ENCODE results near the gene RBM20. TPM values are rescaled to one million over a fixed set of nuclear protein-coding genes. Genes with fewer than 3 reads are reported as not detected.

Gene RBM20
- total and polyA plus RNA-seq, 2 of the 4 experiments (the other 2 are of a cell fraction), result under 0.01 to 0.15 TPM

GRCh38 chr10:110651044-110651958, 7.2 kb downstream of the RBM20 start:
- H3K9me1 ChIP-seq (ENCODE audit: insufficient read depth, low read length), result no peaks in the 10 kb centered on the region
- no peaks in the 10 kb centered on the region; the same call in 1 of the 2 replicates for H4K20me1 ChIP-seq (ENCODE audit: insufficient read depth, low read length)
- H3K79me1 ChIP-seq (ENCODE audit: low read depth in 1 of 2, low read length in 2 of 2), result no peaks in the 10 kb centered on the region
- H2BK15ac ChIP-seq (ENCODE audit: low read depth, low read length), result no peak overlapping the region
- peak overlapping the region; percentile 14 for H3K4me2 ChIP-seq (ENCODE audit: low read depth, low read length)
- ChIA-PET POLR2A (ENCODE audit: unreplicated experiment) (no interaction called here), CTCF (interaction anchor here (1.1 kb wide), 1 partner anchor 21 kb away, joined by 7 read pairs; no protein-coding TSS in a partner anchor)
- intact Hi-C loops (cut with micrococcal nuclease) (no loop called here), in situ Hi-C loops (cut with MboI; ENCODE audit: low sequenced_read_pairs) (no loop called here), dilution Hi-C loops (cut with HindIII; ENCODE audit: low sequenced_read_pairs, unreplicated experiment) (no loop called here)
- peak overlapping the region; percentile 3; the same call in 1 of the 2 replicates for H3K4me3 ChIP-seq (ENCODE audit: insufficient read depth, low read depth, low read length)
- 0% methylated on average over 7 of the region's 12 CpGs; no CpG with 5 or more reads in 1 of the 2 experiments for WGBS, 2 experiments (ENCODE audit: extremely low coverage in 2 of 2, insufficient read length in 1 of 2)
- no peak overlapping the region for H3K56ac ChIP-seq (ENCODE audit: extremely low read depth, insufficient read depth, low read length)
- peak overlapping the region; percentile 18; the same call in 1 of the 2 replicates for H3K4ac ChIP-seq (ENCODE audit: low read depth, low read length)
- no TSS peak for BruUV-seq (replicated peaks)
- H4K91ac ChIP-seq (ENCODE audit: insufficient read depth, low read depth, low read length), result no peak overlapping the region
- no peak overlapping the region for H3K23ac ChIP-seq (ENCODE audit: low read depth, low read length)
- DNase-seq (peak; percentile 98), ATAC-seq (ENCODE audit: low read depth) (peak; percentile 96)
- H3K9ac ChIP-seq (ENCODE audit: low read depth, low read length), result no peak overlapping the region
- H2AK9ac ChIP-seq (replicated peaks; ENCODE audit: low read depth, low read length, poor library complexity), result no peak overlapping the region
- peak overlapping the region; percentile 1 for H2AFZ ChIP-seq (replicated peaks; ENCODE audit: low read length, poor library complexity)
- no peaks in the 10 kb centered on the region for H3K9me3 ChIP-seq (ENCODE audit: control insufficient read depth, insufficient read depth, low read length)
- H3K14ac ChIP-seq (replicated peaks; ENCODE audit: low read depth, low read length), result no peak overlapping the region
- H3K36me3 ChIP-seq (ENCODE audit: control insufficient read depth, insufficient read depth, low read length), result no peaks in the 10 kb centered on the region
- H2BK120ac ChIP-seq (ENCODE audit: low read depth, low read length), result no peak overlapping the region
- peak overlapping the region; percentile 47 for H2BK5ac ChIP-seq (ENCODE audit: low read depth, low read length, poor library complexity, severe bottlenecking)
- 0 out of 2 replicates have a peak overlapping the region, but pooled peaks have one; percentile 22 for H3K18ac ChIP-seq (ENCODE audit: low read depth, low read length)
- H3K4me1 ChIP-seq (ENCODE audit: control insufficient read depth, insufficient read depth, low read length), result peaks cover 2% of the 10 kb centered on the region
- no peak overlapping the region for H4K8ac ChIP-seq (ENCODE audit: low read depth in 2 of 2, low read length in 2 of 2)
- H2BK20ac ChIP-seq (ENCODE audit: low read depth, low read length), result no peak overlapping the region
- peaks cover 17% of the 10 kb centered on the region for H3K27me3 ChIP-seq (ENCODE audit: control insufficient read depth, insufficient read depth, low read length)
- H3K27ac ChIP-seq (ENCODE audit: insufficient read depth, low read length), result no peak overlapping the region
- no peak overlapping the region for H4K5ac ChIP-seq (ENCODE audit: low read depth, low read length)
- H2AK5ac ChIP-seq (ENCODE audit: low read depth, low read length), result no peak overlapping the region
- TF ChIP-seq BHLHE40 (IDR thresholded peaks at IDR 0.05; ENCODE audit: low read depth, low read length), result peak; percentile 95
- TF ChIP-seq MXI1 (IDR thresholded peaks at IDR 0.05; ENCODE audit: borderline replicate concordance, low read depth, low read length), result 0 out of 2 replicates have a peak, but pooled peaks have one; percentile 40
- no peak for TF ChIP-seq ELK1 (IDR thresholded peaks at IDR 0.05; ENCODE audit: borderline replicate concordance, low read depth, low read length)
- no peak for TF ChIP-seq RFX5 (IDR thresholded peaks at IDR 0.05; ENCODE audit: low read depth, low read length)
- TF ChIP-seq USF2 (IDR thresholded peaks at IDR 0.05; ENCODE audit: low read depth, low read length), result no peak
- TF ChIP-seq RCOR1 (IDR thresholded peaks at IDR 0.05; ENCODE audit: insufficient replicate concordance, low read length), result peak; percentile 93
- TF ChIP-seq CEBPB (IDR thresholded peaks at IDR 0.05; ENCODE audit: low read depth, low read length), result peak; percentile 28; the same call in 1 of the 2 replicates
- no peak for TF ChIP-seq SMC3 (IDR thresholded peaks at IDR 0.05; ENCODE audit: low read depth, low read length)
- TF ChIP-seq FOS (IDR thresholded peaks at IDR 0.05; ENCODE audit: low read depth, low read length), result peak; percentile 74
- TF ChIP-seq MAZ (IDR thresholded peaks at IDR 0.05; ENCODE audit: borderline replicate concordance, low read depth, low read length), result no peak
- TF ChIP-seq CHD1 (IDR thresholded peaks at IDR 0.05; ENCODE audit: low read depth, low read length), result no peak
- TF ChIP-seq, protein P1, sequence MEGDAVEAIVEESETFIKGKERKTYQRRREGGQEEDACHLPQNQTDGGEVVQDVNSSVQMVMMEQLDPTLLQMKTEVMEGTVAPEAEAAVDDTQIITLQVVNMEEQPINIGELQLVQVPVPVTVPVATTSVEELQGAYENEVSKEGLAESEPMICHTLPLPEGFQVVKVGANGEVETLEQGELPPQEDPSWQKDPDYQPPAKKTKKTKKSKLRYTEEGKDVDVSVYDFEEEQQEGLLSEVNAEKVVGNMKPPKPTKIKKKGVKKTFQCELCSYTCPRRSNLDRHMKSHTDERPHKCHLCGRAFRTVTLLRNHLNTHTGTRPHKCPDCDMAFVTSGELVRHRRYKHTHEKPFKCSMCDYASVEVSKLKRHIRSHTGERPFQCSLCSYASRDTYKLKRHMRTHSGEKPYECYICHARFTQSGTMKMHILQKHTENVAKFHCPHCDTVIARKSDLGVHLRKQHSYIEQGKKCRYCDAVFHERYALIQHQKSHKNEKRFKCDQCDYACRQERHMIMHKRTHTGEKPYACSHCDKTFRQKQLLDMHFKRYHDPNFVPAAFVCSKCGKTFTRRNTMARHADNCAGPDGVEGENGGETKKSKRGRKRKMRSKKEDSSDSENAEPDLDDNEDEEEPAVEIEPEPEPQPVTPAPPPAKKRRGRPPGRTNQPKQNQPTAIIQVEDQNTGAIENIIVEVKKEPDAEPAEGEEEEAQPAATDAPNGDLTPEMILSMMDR (conservative IDR thresholded peaks at IDR 0.05; ENCODE audit: low read depth, low read length), result peak; percentile 26; the same call in 1 of the 2 replicates
- no peak; the same call in 1 of the 2 replicates for TF ChIP-seq RAD21 (IDR thresholded peaks at IDR 0.05; ENCODE audit: low read length)
